Ovary (tissue), 3 donors: ENCODE data around the gene C16orf96.

Source experiments
- CTCF ChIP-seq, 3 donors: fragments of 450-650 bp in 2 of 3; fragments of 200-600 bp in 1 of 3; IDR thresholded peaks; one replicate each; pipeline versions ENCODE4 v1.5.1 to v1.8.0; 2016 to 2022; ENCODE audit warnings: antibody characterized with exemption in 3 of 3, mild to moderate bottlenecking in 1 of 3
- POLR2A ChIP-seq: fragments of 450-650 bp; IDR thresholded peaks from one replicate; pipeline ENCODE4 v1.6.1; 2017; ENCODE audit warnings: antibody characterized with exemption, mild to moderate bottlenecking, moderate library complexity
- donor health status: DM: no; HTN: no; CAD: no.

GRCh38 chr16:4588386-4588785 is 32.2 kb downstream of the C16orf96 start:
- TF ChIP-seq CTCF (IDR thresholded peaks at IDR 0.05): no peak
- no peak for TF ChIP-seq POLR2A
